ENCODE data around the gene GRHL1.
"Not testable (repeated sequence)": the region's sequence is repeated elsewhere in the genome, so short reads cannot be mapped to it uniquely, and the experiment has no call there.

GRHL1 gene

DNA sequence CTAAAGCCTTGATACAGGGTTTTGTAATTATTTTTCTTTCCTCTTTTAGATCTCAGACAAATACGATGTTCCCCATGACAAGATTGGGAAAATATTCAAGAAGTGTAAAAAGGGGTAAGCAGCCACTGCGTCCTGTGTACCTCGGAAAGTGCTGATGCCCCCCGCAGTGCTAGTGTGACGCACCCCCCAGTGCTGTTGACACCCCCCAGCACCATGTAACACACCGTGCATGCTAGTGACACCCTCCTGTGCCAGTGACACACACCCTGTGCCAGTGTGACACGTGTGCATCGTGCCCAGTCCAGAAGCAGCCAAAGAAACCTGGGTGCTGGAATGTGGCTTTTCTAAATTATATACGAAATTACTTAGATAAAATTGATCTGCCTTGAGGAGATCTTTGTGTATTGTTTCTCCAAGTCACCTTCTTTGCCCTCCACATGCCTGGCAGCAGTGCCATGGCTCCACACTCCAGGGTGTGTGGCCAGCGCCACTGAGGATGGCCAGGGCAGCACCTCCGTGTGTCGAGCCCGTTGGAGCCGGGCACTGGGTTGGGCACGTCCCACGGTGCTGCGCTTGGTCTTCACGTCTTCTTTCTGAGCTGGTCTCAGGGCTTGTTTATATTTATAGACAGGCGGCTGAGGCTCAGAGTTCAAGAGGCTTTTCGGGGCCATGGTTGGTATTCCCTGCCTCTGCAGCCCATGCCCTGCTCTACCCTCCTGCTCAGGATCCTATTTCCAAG, 47.6 kb downstream of the GRHL1 start:
- no peak for DNase-seq

DNA sequence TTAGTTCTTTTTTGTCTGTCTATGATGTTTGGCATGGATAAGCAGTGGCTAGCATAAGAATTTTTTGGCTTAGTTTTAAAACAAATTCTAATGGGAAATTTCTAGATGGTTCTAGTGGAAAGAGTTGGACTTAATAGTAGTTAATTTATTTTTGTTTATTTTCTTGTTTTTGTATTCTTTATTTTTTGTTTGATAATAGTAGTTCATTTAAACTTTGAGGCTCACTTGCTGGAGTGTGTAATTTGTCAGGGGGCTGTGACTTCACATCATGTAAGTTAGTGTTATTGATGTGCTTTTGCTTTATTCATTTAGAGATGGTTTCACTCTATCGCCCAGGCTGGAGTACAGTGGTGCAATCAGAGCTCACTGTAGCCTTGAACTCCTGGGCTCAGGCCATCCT, 48.2 kb downstream of the GRHL1 start:
- DNase-seq = no peak

DNA sequence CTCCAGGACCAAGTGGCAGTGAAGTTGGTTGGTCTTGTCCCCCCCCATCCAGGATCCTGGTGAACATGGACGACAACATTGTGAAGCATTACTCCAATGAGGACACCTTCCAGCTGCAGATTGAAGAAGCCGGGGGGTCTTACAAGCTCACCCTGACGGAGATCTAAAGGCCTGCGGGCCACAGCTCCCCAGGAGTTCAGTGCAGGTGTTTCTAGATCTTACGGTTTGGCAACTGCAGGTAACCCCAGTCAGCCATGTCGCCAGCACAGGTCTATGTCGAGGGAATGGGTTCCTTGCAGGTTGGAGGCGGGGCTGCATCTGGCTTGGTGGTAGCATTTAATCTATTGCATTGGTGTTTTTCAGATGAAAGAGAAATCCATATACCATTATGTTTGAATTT, 49.0 kb downstream of the GRHL1 start:
- DNase-seq = no peak

DNA sequence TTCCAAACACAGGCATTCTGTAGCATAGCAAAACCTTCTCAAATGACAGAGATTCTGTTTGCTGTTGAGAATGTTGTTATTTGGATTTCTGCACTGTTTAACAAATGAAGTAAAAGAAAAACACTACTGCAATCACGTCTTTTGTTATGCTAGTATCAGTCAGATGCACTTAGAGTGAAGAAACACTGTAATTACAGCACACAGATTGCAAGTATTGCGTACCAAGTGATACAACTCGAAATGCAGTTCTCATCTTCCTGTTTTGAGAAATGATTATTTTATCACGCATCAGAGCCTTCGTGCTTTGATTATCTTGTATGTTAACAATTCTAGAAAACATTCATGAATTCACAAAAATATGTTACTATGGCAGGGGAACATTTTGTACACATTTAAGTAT, 50.1 kb downstream of the GRHL1 start:
- DNase-seq = no peak

DNA sequence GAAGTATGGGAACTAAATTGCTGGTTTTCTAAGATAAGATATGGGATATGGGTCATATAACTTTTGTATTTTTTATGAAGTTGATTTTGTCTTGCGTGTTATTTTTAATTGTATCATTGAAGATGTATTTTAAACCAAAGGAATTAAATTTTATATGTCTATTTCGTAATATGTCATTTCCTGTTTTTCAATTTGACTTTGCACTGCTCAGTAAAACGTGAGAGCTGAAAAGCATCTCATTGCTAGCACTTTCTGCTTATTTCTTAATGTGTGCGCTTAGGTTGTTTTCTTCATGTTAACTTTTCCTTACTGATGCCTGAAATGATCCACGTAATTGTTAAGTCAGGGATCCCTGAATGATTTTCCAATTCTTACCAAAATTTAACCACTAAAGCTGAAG, 50.6 kb downstream of the GRHL1 start:
- DNase-seq = no peak

DNA sequence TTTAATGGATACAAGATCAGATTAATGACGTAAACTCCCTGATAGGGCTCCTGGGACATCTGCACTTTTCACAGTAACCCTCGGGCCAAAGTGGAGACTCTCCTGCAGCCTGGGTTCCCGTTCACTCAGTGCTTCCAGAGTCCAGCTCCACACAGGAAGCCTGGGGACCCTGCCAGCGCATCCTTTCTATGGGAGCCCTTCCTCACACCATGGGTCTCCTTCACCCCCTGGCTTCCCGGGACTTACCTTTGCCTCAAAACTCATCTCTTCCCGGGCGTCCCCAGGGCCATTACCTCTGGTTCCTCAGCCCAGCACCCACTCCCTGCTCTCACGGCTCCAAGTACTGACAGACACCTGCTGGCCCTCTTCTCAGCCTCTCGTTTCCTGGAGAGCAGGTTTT, 51.2 kb downstream of the GRHL1 start:
- no peak for DNase-seq

DNA sequence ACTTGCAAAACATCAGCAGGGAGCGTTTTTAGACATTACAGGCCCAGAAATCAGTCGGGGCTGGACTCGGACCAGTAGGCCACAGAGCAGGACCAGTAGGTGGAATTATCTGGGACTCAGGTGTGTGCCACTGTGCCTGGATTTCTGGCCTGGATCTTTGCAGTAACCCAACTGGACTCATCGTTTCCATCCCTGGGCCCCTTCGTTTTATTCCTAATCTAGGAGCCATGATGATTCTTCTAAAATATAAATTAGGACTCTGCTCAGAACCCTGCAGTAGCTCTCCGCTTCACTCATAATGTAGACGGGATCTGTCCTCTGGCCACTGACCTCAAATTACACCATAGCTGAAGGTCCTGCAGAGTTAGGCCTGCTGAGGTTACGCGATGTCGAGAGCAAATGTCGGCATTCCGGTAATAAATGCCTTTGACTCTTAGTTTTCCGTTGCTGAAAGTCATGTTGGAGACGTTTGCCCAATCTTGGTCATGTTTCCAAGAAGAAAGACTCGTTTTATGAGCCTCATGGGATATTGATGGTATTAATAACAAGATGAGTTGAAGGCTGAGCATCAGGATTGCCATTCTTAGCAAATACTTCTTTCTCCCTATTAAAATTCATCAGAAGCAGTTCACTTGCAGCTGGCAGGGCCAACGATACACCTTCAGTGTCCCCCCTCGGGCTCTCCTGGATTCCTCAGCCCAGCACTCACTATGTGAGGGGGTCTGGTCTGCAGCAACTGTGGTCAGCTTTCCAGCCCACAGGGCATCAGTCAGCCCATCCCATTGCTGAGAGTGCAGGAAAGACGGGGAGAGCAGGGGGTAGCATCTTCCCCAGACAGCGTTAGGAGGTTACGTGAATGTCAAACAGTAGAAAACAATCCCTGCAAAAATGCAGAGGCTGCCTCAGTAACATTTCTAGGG, 52.0 kb downstream of the GRHL1 start:
- DNase-seq = no peak

DNA sequence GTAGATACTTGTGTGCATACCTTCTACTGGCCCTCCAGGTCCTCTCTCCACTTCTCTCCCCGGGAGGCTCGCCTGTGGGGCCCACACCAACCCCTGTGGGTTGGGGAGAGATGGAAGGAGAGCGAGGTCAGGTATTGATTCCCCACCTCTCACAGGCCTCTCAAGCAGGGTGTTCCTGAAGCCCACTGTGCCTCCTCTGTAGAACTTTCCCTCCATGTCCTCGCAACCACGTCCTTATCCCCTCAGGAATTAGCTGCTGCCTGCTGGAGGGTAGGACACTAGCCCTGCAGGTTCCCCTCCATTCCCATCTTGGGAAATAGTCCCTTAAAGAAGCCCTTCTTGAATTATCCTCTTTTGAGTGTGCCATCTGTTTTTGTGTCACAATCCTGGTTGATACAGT, 52.9 kb downstream of the GRHL1 start:
- DNase-seq = no peak

DNA sequence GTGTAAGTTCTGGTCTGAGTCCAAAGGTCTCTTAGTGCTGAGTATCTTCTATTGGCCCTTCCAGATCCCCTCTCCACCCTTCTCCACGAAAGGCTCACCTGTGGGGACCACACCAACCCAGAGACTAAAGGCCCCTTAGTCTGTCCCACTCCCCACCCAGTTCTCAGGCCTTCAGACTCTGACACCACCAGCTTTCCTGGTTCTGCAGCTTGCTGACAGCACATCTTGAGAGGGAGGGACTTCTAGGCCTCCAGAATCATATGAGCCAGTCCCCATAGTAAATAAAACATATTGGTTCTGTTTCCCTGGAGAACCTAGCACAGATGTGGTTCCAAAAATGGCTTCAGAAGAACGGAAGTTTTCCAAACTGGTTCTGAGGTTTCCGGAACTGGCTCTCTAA, 53.3 kb downstream of the GRHL1 start:
- no peak for DNase-seq

DNA sequence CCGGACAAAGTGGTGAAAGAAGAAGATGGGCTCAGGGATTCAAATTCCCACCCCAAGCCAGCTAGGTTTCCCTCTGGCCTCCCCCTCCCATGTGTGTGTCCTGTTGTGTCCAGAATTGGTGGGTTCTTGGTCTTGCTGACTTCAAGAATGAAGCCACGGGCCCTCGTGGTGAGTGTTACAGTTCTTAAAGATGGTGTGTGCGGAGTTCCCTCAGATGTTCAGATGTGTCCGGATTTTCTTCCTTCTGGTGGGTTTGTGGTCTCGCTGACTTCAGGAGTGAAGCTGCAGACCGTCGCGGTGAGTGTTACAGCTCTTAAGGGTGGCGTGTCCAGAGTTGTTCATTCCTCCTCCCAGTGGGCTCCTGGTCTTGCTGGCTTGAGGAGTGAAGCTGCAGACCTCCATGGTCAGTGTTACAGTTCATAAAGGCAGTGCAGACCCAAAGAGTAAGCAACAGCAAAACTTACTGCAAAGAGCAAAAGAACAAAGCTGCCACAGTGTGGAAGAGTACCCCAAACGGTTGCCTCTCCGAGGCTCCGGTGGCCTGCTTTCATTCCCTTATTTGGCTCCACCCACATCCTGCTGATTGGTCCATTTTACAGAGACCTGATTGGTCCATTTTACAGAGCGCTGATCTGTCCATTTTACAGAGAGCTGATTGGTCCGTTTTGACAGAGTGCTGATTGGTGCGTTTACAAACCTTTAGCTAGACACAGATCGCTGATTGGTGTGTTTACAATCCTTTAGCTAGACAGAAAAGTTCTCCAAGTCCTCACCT, 54.2 kb downstream of the GRHL1 start:
- DNase-seq = no peak

DNA sequence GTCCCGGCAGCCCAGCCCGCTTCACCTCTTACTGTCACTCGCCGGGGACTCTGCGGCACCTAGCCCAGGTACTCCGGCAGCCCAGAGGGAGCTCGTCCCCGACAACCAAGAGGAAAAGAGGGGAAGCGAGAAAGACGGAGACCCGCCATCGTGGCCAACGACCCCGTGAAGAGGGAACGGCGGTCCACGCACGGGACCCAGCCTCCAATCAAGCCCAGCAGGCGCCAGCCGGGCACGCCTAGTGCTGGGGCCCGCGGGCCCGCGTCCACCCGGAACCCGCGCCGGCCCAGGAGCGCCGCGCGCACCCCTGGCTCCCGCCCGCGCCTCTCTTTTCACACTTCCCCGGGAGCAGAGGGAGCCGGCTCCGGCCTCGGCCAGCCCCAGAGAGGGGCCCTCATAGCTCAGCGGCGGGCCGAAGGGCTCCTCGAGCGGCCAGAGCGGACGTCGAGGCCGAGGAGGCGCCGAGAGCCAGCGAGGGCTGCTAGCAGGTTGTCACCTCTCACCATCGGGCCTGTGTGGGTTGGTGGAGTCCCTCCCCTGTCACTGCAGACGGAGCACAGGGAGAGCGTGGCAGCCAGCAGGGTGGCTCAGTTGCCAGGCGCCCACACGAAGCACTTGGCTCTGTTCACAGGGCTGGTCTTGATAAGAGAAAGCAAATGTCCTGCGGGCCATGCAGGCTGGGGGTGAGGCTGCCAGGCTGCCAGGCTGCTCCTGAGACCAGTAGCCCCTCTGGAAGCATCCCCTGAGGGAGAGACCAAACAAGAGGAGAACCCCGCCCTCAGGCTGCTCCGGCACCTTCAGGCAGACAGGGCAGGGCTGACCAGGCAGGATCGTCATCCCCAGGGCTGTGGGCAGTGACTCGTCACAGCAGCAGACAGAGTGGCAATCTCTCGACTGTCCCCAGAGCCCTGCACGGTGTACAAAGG, 55.0 kb downstream of the GRHL1 start:
- DNase-seq = no peak

DNA sequence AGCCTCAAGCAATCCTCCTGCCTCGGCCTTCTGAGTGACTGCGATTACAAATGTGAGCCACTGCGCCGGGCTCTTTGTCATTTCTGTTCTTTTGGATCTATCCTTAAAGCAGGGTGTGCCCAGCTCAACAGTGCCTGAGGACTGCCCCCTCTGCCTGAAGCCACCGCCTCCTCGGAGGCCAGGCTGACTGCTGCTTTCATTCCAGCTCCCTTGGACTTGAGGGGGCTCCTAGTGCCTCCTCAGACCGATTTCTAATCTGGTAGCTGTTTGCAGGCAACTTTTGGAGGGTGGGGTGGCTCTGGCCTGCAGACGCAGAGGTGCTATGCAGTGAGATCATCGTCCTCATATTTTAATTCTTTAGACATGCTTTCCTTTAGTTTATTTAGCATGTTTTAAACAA, 55.9 kb downstream of the GRHL1 start:
- DNase-seq = no peak

DNA sequence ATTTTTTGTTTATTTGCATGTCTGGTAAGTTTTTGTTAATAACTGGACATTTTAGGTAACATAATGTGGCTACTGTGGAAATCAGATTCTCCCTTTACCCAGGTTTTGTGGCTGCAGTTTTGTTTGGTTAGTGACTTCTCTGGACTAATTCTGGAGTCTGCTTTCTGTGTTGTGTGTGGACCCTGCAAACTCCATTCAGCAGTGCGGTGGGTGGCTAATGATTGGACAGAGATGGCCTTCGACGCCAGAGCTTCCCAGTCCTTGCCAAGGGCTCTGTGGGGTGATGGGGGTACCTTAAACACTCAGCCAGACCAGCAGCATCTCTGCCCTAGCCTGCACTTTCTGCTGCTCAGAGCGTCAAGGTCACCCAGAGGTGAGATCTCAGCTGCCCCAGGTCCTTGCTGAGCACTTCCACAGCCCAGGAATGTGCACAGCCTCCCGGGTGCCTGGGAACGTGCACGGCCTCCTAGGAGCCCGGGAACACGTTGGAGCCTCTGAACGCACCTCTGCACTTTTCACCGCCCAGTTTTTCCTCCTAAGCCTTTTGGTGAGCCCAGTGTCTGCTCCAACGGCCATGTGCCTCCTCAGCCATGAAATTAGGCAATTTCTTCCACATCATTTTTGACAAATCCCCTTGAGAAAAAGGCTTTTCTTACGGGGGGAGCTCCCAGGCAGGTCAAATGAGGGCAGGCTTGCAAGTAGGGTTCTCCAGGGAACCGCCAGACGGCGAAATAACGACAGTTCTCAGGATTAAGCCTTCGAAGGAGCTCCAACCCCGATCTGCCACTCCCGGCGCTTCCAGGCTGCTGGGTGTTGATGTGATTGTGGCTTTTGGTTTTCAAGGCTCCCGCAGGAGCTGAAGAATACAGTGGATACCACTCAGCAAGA, 56.7 kb downstream of the GRHL1 start:
- no peak for DNase-seq

DNA sequence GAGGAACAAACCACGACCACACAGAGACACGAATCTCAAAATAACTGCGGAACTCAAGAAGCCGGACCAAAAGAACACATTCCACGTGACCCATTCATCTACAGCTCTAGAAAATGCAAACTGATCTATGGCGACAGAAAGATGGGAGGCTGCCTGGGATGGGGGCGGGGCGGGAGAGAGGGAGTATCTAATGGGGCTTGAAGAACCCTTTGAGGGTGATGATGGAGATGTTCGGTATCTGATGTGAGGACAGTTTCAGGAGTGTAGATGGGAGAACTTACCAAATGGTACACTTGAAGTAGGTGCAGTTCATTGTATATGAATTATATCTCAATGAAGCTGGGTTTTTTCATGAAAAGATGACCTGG, 57.3 kb downstream of the GRHL1 start:
- DNase-seq = no peak

DNA sequence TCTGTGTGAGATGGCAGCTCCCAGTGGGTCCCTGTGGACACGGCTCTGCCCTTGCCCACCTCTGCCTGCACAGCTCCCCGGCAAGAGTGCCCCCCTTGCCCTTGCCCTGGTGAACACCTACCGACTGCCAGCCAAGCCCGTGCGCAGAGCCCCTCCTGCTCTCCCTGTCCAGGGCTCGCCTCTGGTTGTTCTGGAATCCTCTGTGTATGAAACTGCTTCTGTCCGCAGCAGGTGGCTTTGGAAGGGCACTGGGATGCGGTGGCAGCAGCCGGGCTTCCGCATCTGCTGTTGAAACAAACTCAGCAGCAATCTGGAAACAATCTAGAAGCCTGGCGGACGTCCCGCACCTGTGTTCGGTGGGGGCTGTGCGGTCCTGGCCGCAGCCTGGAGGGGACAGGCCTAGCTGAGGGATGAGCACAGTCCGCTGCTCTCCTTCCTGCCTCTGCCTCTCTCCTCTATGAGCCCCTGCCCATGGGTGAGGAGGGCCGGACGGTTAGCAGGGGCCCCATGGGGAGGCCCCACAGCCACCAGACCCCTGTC, 57.8 kb downstream of the GRHL1 start:
- DNase-seq = no peak

DNA sequence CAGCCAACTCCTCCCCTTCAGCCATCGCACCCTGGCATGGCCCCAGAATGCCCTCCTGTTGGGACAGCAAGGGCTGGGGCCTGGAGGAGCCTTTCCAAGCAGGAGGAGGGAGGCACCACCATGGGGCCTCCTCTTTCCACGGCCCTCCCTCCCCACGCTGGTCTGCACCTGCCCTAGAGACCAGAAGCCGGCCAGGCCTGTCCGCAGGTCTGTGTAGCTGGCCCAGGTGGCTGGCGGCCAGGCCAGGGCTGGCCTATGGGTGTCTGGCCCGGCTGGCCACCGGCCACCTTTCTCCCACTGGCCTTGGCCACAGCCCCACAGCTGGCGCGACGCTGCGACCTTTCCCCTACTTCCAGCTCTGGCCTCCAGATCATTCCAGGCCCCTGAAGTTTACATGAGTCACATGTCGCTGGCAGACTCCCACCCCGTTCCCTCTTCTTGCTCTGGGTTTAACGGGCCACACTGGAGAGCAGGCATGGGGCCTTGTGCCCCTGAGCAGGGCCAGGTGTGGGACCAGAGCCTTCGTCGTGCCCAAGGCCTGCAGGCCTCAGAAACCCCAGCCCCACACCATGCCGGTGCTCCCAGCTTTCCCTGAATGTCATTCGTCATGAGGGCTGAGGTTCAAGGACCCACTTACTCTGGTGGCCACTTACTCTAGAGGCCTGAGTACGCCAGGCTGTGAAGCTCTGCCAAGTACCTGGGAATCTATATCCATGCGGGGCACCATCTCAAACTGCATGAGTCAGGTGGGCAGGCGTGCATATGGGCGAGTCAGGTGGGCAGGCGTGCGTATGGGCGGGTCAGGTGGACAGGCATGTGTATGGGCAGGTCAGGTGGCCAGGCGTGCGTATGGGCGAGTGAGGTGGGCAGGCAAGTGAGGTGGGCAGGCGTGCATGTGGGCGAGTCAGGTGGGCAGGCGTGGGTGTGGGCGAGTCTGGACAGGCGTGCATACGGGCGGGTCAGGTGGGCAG, 58.6 kb downstream of the GRHL1 start:
- no peak for DNase-seq

DNA sequence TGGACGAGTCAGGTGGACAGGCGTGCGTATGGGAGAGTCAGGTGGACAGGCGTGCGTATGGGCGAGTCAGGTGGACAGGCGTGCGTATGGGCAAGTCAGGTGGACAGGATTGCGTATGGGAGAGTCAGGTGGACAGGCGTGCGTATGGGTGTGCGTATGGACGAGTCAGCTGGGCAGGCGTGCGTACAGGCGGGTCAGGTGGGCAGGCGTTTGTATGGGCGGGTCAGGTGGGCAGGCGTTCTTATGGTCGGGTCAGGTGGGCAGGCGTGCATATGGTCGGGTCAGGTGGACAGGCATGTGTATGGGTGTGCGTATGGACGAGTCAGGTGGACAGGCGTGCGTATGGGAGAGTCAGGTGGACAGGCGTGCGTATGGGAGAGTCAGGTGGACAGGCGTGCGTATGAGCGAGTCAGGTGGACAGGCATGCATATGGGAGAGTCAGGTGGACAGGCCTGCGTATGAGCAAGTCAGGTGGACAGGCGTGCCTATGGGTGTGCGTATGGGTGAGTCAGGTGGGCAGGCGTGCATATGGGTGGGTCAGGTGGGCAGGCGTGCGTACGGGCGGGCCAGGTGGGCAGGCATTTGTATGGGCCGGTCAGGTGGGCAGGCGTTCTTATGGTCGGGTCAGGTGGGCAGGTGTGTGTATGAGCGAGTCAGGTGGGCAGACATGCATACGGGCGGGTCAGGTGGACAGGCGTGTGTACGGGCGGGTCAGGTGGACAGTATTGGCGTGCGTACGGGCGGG, 59.5 kb downstream of the GRHL1 start:
- DNase-seq = not testable (repeated sequence)

DNA sequence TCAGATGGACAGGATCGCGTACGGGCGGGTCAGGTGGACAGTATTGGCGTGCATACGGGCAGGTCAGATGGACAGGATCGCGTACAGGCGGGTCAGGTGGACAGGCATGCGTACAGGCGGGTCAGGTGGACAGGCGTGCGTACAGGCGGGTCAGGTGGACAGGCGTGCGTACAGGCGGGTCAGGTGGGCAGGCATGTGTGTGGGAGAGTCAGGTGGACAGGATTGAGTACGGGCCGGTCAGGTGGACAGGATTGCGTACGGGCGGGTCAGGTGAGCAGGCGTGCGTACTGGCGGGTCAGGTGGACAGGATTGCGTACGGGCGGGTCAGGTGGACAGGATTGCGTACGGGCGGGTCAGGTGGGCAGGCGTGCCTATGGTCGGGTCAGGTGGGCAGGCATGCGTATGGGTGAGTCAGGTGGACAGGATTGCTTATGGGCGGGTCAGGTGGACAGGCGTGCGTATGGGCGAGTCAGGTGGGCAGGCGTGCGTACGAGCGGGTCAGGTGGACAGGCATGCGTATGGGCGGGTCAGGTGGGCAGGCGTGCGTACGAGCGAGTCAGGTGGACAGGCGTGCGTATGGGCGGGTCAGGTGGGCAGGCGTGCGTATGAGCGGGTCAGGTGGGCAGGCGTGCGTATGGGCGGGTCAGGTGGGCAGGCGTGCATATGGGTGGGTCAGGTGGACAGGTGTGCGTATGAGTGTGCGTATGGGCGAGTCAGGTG, 60.3 kb downstream of the GRHL1 start:
- not testable (repeated sequence) for DNase-seq

All from NCI-H446 treated with DMSO at 0.1 percent for 48 hours (cell line).